Neural crest cell (in vitro differentiated cells): ENCODE data around the gene ITPKC. TPM values are rescaled to one million over a fixed set of nuclear protein-coding genes. Genes with fewer than 3 reads are reported as not detected.

ENCODE experiments used
- DNase-seq: peaks from one replicate; pipeline ENCODE4 v3.0.0; 2021; ENCODE audit warnings: low read depth, mixed read lengths, low spot score
- H3K27ac Mint-ChIP-seq: one replicate; pipeline ENCODE4 v1.8.0; 2021; ENCODE audit warnings: mild to moderate bottlenecking, mixed read lengths; ENCODE audit not compliant: unreplicated experiment
- H3K27me3 Mint-ChIP-seq: 2 replicates; pipeline ENCODE4 v1.8.0; 2021; ENCODE audit warnings: low read depth, mild to moderate bottlenecking, mixed read lengths
- H3K36me3 Mint-ChIP-seq: 2 replicates; pipeline ENCODE4 v1.8.0; 2021; ENCODE audit warnings: low read depth, mild to moderate bottlenecking, mixed read lengths
- H3K4me1 Mint-ChIP-seq: 2 replicates; pipeline ENCODE4 v1.8.0; 2021; ENCODE audit warnings: mixed read lengths
- H3K4me3 Mint-ChIP-seq: one replicate; pipeline ENCODE4 v1.8.0; 2021; ENCODE audit warnings: mild to moderate bottlenecking, mixed read lengths
- H3K9me3 Mint-ChIP-seq: 2 replicates; pipeline ENCODE4 v1.8.0; 2021; ENCODE audit warnings: mixed read lengths
- CTCF ChIP-seq: fragments of 200-600 bp; sonication (generic); conservative IDR thresholded peaks from 2 replicates; pipeline ENCODE4 v1.5.0; 2021; ENCODE audit warnings: antibody characterized with exemption, mild to moderate bottlenecking
- total RNA-seq: library from RNA; stranded (reverse); gene quantifications from 2 replicates; pipeline ENCODE4 v1.2.1, GENCODE V29; 2021

ITPKC gene
- total RNA-seq, 1 donor from 2014 or later: 13.9 TPM

- no peak for DNase-seq
- TF ChIP-seq CTCF: no peak
- H3K27ac Mint-ChIP-seq: no peak overlapping the region
- H3K27me3 Mint-ChIP-seq: no peaks in the 10 kb centered on the region
- H3K4me1 Mint-ChIP-seq: peaks cover 6% of the 10 kb centered on the region
- peaks cover 7% of the 10 kb centered on the region for H3K36me3 Mint-ChIP-seq
- H3K4me3 Mint-ChIP-seq: no peak overlapping the region
- H3K9me3 Mint-ChIP-seq: no peaks in the 10 kb centered on the region
These were observed 9.3 kb upstream of the ITPKC start for GRCh38 chr19:40707615-40708014.

GRCh38 chr19:40709817-40710216 lies 7.1 kb upstream of the ITPKC start:
- Mint-ChIP-seq H3K27me3 (no peaks in the 10 kb centered on the region), H3K4me3 (no peak overlapping the region), H3K36me3 (peaks cover 2% of the 10 kb centered on the region), H3K9me3 (no peaks in the 10 kb centered on the region), H3K27ac (no peak overlapping the region), H3K4me1 (peaks cover 9% of the 10 kb centered on the region)
- no peak for DNase-seq
- TF ChIP-seq CTCF: no peak

- H3K27me3 Mint-ChIP-seq: no peaks in the 10 kb centered on the region
- no peak for TF ChIP-seq CTCF
- H3K9me3 Mint-ChIP-seq: no peaks in the 10 kb centered on the region
- H3K4me3 Mint-ChIP-seq: peak overlapping the region; percentile 70
- no peak for DNase-seq
- peaks cover 41% of the 10 kb centered on the region for H3K4me1 Mint-ChIP-seq
- H3K27ac Mint-ChIP-seq: no peak overlapping the region
- peaks cover 2% of the 10 kb centered on the region for H3K36me3 Mint-ChIP-seq
These were observed 3.0 kb upstream of the ITPKC start for GRCh38 chr19:40713939-40714338.

GRCh38 chr19:40714441-40715299 lies 2.2 kb upstream of the ITPKC start:
- Mint-ChIP-seq H3K4me1 (peaks cover 48% of the 10 kb centered on the region), H3K27me3 (no peaks in the 10 kb centered on the region), H3K27ac (peak overlapping the region; percentile 97), H3K36me3 (peaks cover 2% of the 10 kb centered on the region), H3K9me3 (no peaks in the 10 kb centered on the region), H3K4me3 (peak overlapping the region; percentile 97)
- DNase-seq: peak; percentile 91
- no peak for TF ChIP-seq CTCF

- Mint-ChIP-seq H3K4me1 (peaks cover 61% of the 10 kb centered on the region), H3K27ac (peak overlapping the region; percentile 97), H3K36me3 (peaks cover 2% of the 10 kb centered on the region), H3K27me3 (no peaks in the 10 kb centered on the region), H3K9me3 (no peaks in the 10 kb centered on the region), H3K4me3 (peak overlapping the region; percentile 97)
- no peak for DNase-seq
- no peak for TF ChIP-seq CTCF
These were observed 856 bp upstream of the ITPKC start for GRCh38 chr19:40716031-40716481.
